ENCODE measurements around the gene NME1. TPM values are rescaled to one million over a fixed set of nuclear protein-coding genes. Genes with fewer than 3 reads are reported as not detected.
A peak's percentile ranks its signal among the peaks of the same experiment; 100 is the strongest.
"Not testable (repeated sequence)": the region's sequence is repeated elsewhere in the genome, so short reads cannot be mapped to it uniquely, and the experiment has no call there.

NME1 gene
- polyA plus RNA-seq, 3 donors from 2014 or later, result 62.8 to 92.8 (median 75.9) TPM

DNA sequence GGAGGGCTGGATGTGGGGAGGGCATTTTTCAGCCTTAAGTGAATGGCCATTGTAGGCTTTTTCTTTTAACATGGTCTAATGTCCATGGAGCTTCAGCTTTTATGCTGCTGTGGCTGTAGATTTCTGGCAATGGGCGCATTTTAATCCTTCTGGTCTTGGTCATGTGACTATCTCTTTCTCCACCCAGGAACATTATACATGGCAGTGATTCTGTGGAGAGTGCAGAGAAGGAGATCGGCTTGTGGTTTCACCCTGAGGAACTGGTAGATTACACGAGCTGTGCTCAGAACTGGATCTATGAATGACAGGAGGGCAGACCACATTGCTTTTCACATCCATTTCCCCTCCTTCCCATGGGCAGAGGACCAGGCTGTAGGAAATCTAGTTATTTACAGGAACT lies 8.2 kb downstream of the NME1 start:
- Mint-ChIP-seq H3K27ac (peak overlapping the region in 1 of 6 donors; percentile 6), H3K36me3 (peaks cover 9 to 20% (median 14%) of the 10 kb centered on the region in 3 donors), H3K27me3 (ENCODE audit: low read depth in 3 of 3) (peaks cover 7 to 9% (median 8%) of the 10 kb centered on the region in 3 donors), H3K9me3 (no peaks in the 10 kb centered on the region), H3K4me3 (no peak overlapping the region), H3K4me1 (peaks cover 10 to 14% of the 10 kb centered on the region in 2 donors)
- DNase-seq, result no peak

DNA sequence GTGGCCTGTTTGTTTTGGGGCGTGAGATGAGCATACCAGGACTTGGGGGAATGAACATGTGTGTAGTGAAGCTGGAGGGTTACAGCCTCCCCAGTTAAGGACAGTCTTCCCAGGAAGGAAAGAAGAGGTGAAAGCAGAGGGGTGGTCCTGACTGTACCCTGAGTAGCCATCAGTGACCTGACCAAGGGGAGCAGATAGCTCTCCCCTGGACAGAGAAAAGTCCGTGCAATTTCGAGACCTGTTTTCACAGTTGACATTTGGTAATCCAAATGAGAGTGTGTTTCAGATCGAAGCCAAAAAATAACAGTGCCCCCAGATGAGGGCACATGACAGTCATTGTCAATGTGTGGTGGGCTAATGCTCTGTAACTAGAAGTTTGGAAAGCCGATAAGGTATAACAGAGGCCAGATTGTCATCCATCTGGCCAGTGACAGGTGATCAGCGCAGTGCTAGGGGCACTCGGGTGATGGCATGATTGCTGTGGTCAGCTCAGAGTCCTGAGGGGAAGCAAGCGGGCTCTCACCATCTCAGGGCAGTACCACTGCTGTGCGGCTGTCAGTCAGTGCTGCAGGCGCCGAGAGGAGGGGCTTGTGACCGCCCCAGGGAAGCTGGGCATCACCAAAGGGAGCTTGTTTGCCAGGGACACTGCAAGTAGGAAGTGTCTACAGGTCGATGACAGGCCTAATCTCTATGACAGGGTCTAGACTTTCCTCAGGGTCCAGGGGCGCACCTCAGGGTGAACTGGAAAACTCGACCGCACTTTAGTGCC lies 11.7 kb downstream of the NME1 start:
- Mint-ChIP-seq H3K27me3 (ENCODE audit: low read depth in 3 of 3) (peaks cover 7 to 11% (median 9%) of the 10 kb centered on the region in 3 donors), H3K27ac (peak overlapping the region; percentile 93 to 99 (median 97)), H3K36me3 (peaks cover 7 to 21% (median 14%) of the 10 kb centered on the region in 3 donors), H3K4me3 (peak overlapping the region; percentile 95 to 99 (median 99)), H3K4me1 (peaks cover 12 to 28% of the 10 kb centered on the region in 2 donors), H3K9me3 (no peaks in the 10 kb centered on the region)
- no peak for DNase-seq

DNA sequence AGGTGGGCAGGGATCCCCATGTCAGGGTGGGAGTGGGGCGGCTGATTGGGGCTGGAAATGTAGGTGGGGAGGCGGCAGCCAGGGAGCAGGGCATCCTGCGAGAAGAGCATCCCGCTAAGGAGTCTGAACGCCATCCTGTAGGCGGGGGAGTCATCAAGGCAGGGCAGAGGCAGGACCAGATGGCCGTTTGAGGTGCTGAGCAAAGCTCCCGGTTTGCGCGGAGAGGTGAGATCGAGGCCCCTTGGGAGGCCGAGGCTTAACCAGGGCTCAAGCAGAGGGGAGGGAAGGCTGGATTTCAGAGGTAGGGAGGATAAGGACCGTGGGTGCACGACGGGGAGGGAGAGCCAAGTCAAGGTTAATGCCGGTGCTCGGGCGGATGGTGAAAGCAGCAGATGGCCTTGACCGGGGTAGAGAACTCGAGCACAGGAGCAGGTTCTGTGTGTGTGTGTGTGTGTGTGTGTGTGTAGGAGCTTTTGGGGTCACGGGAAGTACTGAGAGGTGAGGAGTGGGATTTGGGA lies 12.4 kb downstream of the NME1 start:
- Mint-ChIP-seq H3K27ac (peak overlapping the region; percentile 93 to 99 (median 97)), H3K27me3 (ENCODE audit: low read depth in 3 of 3) (peaks cover 7 to 11% (median 9%) of the 10 kb centered on the region in 3 donors), H3K4me1 (peaks cover 12 to 28% of the 10 kb centered on the region in 2 donors), H3K9me3 (no peaks in the 10 kb centered on the region), H3K4me3 (peak overlapping the region; percentile 95 to 99 (median 99)), H3K36me3 (peaks cover 5 to 18% (median 11%) of the 10 kb centered on the region in 3 donors)
- no peak for DNase-seq

DNA sequence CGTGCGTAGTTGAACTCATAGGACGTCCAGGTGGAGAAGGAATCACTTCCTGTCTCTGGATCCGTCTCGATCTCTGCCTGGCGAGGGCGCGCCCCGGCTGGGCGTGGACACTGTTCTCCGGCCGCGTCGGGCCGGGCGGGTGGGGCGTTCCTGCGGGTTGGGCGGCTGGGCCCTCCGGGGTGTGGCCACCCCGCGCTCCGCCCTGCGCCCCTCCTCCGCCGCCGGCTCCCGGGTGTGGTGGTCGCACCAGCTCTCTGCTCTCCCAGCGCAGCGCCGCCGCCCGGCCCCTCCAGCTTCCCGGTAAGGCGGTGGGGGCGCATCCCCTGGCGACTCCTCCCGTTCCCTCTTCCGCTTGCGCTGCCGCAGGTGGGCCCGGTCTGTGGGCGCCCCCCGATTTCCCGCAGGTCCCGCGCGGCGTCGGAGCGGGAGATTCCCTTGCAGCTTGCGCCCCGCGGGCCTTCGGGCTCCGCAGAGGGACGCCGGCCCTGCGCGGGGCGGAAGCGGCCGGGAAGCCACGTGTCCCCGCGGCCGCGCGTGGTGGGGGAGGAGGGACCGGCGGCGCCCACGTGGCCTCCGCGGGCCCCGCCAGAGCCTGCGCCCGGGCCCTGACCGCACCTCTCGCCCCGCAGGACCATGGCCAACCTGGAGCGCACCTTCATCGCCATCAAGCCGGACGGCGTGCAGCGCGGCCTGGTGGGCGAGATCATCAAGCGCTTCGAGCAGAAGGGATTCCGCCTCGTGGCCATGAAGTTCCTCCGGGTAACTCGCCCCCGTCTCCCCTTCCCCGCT lies 13.0 kb downstream of the NME1 start, which contains the start of gene NME2:
NME2 (plus strand) TSS at position 214 of the 789 bp plus-strand sequence; CDS start at position 634, 420 bp downstream.
- H3K4me1 Mint-ChIP-seq, result peaks cover 12 to 28% of the 10 kb centered on the region in 2 donors
- H3K9me3 Mint-ChIP-seq, result no peaks in the 10 kb centered on the region
- peak within 1 kb of the TSS; percentile 95 to 99 (median 99) for H3K4me3 Mint-ChIP-seq
- peak; percentile 75 for DNase-seq
- peaks cover 7 to 11% (median 9%) of the 10 kb centered on the region in 3 donors for H3K27me3 Mint-ChIP-seq (ENCODE audit: low read depth in 3 of 3)
- peaks cover 9 to 20% (median 10%) of the 10 kb centered on the region in 3 donors for H3K36me3 Mint-ChIP-seq
- H3K27ac Mint-ChIP-seq, result peak within 1 kb of the TSS; percentile 93 to 99 (median 97)

DNA sequence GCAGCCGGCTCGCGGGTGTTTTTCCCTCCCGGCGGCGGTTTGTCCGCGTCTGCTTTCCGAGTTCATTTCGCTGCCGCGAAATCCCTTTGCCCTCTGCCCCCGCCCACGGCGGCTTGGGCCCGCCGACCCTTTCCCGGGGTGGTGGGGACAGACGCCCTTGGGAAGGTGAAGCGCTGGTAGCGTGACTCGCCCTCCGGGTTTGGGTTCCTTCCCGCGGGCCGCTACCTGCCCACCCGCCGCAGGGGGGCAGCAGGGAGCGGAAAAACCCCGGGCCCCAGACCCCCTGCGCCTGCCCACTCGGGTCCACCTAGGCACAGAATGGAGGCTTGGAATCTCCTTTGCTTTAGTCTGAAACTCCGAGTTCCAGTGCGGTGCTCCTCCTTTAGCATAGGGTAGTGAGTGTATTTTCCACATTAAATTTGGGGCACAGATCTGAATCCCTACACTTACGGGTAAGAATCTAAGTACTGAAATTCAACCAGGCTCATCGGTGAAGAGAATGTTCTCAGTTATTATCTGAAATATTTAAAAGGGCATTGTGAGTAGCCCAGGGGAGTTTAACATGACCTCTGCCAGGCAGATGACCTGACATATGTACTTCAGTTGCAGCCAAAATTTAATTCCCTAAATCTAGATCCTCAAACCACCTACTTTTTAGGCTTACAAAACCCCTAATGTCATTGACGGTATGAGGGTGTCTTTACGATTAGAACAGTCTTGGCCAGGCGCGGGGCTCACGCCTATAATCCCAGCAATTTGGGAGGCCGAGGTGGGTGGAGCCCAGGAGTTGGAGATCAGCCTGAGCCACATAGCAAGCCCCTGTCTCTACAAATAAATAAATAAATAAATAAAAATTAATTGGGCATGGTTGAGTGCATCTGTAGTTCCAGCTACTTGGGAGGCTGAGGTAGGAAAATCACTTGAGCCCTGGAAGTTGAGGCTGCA lies 13.9 kb downstream of the NME1 start:
- H3K4me3 Mint-ChIP-seq, result peak overlapping the region; percentile 72 to 83 (median 75)
- peaks cover 7 to 11% (median 9%) of the 10 kb centered on the region in 3 donors for H3K27me3 Mint-ChIP-seq (ENCODE audit: low read depth in 3 of 3)
- peak overlapping the region; percentile 18 to 82 (median 72) for H3K27ac Mint-ChIP-seq

DNA sequence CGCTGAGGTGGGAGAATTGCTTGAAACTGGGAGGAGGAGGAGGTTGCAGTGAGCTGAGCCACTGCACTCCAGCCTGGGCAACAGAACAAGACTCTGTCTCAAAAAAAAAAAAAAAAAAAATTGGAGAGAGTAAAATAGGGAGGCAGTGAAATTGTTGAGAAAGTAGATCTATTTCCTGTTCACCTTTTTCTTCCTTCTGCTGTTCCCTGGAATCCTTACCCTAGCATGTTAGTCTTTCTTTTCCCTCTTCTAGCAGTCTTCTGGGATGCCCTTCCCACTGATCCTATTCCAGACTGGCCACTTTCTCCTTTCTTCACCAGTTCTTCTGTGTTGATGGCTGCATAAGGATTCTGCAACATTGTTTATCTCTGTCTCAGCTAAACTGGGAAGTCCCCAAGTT lies 16.0 kb downstream of the NME1 start:
- no peak for DNase-seq
- peaks cover 12 to 28% of the 10 kb centered on the region in 2 donors for H3K4me1 Mint-ChIP-seq
- H3K9me3 Mint-ChIP-seq, result no peaks in the 10 kb centered on the region
- peak overlapping the region in 2 of 5 donors; percentile 34 to 50 for H3K4me3 Mint-ChIP-seq
- peaks cover 7 to 11% (median 9%) of the 10 kb centered on the region in 3 donors for H3K27me3 Mint-ChIP-seq (ENCODE audit: low read depth in 3 of 3)
- peak overlapping the region in 1 of 6 donors; percentile 10 for H3K27ac Mint-ChIP-seq
- H3K36me3 Mint-ChIP-seq, result peaks cover 9 to 20% (median 10%) of the 10 kb centered on the region in 3 donors

More for the DNA sequence above, 13.9 kb downstream of the NME1 start:
- peaks cover 9 to 17% (median 10%) of the 10 kb centered on the region in 3 donors for H3K36me3 Mint-ChIP-seq
- H3K9me3 Mint-ChIP-seq, result no peaks in the 10 kb centered on the region
- peak; percentile 56 to 58 (median 58) for DNase-seq
- H3K4me1 Mint-ChIP-seq, result peaks cover 12 to 28% of the 10 kb centered on the region in 2 donors

DNA sequence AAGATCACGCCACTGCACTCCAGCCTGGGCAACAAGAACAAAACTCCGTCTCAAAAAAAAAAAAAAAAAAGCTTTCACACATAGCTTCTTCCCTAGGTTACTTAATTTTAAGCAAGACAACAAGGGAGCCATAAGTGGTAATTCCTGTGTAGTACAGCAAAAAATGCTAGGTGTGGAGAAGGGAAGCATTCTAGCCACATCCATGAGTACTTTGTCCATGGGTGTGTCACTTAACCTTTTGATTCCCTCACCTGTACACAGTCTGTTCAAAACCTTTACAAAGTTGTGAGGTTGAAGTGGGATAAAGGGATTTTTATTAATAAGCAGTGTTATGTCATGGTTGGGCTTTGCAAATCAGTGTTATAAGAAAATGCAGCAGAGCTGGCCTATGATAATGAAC lies 17.4 kb downstream of the NME1 start:
- Mint-ChIP-seq H3K4me3 (no peak overlapping the region), H3K27ac (no peak overlapping the region), H3K9me3 (no peaks in the 10 kb centered on the region), H3K4me1 (peaks cover 5 to 19% of the 10 kb centered on the region in 2 donors), H3K27me3 (ENCODE audit: low read depth in 3 of 3) (peaks cover 3 to 6% (median 3%) of the 10 kb centered on the region in 3 donors), H3K36me3 (peaks cover 9 to 20% (median 10%) of the 10 kb centered on the region in 3 donors)
- no peak for DNase-seq

DNA sequence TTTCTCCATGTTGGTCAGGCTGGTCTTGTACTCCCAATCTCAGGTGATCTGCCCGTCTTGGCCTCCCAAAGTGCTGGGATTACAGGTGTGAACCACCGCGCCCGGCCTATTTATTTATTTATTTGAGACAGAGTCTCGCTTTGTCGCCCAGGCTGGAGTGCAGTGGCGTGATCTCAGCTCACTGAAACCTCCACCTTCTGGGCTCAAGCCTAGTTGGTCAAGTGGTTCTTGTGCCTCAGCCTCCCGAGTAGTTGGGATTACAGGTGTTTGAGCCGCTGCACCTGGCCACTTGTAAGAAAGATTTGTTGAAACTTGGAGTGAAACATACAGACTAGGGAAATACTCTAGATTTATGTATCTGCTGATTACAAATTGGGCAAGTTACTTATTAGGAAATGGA lies 18.7 kb downstream of the NME1 start:
- H3K4me1 Mint-ChIP-seq, result peaks cover 2 to 13% of the 10 kb centered on the region in 2 donors
- H3K36me3 Mint-ChIP-seq, result peaks cover 9 to 20% (median 10%) of the 10 kb centered on the region in 3 donors
- not testable (repeated sequence) for H3K4me3 Mint-ChIP-seq; H3K27me3 Mint-ChIP-seq (ENCODE audit: low read depth in 3 of 3); H3K9me3 Mint-ChIP-seq; DNase-seq
- H3K27ac Mint-ChIP-seq, result peak overlapping the region in 2 of 6 donors; percentile 7 to 16

DNA sequence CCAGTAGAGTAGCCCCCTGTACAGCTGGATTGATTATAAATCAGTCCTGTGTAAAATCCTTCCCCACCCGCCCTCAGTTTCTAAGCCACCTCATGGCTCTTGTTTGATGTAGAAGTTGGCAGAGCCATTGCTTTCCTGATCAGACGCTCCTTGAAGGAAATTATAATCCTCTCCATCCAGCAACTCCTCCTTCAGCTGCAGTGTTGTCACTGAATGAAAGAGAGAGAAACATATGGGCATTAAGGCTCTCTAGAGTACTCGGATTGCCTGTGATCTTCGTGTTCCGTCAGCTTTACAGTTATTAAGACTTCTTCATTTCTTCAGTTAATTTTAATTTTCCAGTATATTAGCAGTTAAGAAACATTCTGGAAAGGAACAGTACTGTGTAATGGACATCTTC lies 27.1 kb downstream of the NME1 start:
- Mint-ChIP-seq H3K4me1 (no peaks in the 10 kb centered on the region), H3K9me3 (no peaks in the 10 kb centered on the region), H3K36me3 (peaks cover 0 to 12% (median 4%) of the 10 kb centered on the region in 3 donors), H3K27ac (no peak overlapping the region), H3K4me3 (no peak overlapping the region), H3K27me3 (ENCODE audit: low read depth in 3 of 3) (peaks cover 0 to 1% (median 0%) of the 10 kb centered on the region in 3 donors)
- DNase-seq, result no peak

DNA sequence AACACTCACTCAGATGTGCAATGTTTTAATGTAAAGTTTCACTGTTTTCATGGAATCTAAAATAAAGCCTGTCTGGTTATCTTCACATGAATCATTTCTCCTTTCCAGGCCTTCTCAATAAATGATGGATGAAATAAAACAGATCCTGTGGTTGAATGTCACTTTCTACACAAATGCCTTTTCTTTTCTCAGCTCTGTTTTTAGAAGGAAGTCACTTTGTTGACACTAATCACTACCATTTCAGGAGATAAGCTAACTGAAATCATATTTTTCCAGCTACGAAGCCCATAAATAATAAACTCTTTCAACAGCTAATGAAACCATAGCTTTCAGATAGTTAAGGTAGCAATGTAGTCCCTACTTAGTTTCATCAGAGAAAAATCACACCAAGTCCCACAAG lies 30.8 kb downstream of the NME1 start:
- Mint-ChIP-seq H3K36me3 (peaks cover 0 to 16% (median 4%) of the 10 kb centered on the region in 3 donors), H3K4me3 (no peak overlapping the region), H3K27ac (peak overlapping the region in 1 of 6 donors; percentile 5), H3K27me3 (ENCODE audit: low read depth in 3 of 3) (no peaks in the 10 kb centered on the region), H3K4me1 (no peaks in the 10 kb centered on the region), H3K9me3 (no peaks in the 10 kb centered on the region)
- DNase-seq, result no peak

DNA sequence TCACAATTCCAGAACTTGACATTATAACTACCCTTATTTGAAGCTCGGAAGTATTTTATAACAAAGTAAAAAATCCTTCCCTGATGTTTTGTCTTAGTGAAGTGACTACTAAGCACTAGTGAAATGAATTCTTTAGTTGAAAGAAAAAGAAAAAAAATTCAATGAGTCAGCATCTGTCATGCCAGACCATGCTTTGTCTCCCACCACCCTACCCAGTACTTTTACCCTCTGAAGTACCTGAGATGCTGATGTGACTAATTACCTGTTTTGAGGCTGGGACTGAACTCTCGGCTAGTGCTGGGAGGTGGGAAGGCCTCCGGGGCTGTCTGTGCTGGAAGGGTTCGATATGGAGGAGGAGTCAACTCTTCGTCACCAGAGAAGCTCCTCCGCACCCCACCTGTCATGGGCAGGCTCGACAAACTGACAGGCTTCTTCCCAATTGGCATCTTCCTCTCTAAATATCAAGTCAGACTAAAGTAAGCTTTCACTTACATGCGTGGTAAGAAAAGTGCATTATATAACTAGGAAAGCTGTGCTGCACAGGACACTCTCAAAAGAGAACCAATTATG lies 32.5 kb downstream of the NME1 start:
- DNase-seq, result no peak
- H3K27ac Mint-ChIP-seq, result no peak overlapping the region
- H3K36me3 Mint-ChIP-seq, result peaks cover 1 to 16% (median 11%) of the 10 kb centered on the region in 3 donors
- H3K4me1 Mint-ChIP-seq, result no peaks in the 10 kb centered on the region
- no peaks in the 10 kb centered on the region for H3K9me3 Mint-ChIP-seq
- no peak overlapping the region for H3K4me3 Mint-ChIP-seq
- no peaks in the 10 kb centered on the region for H3K27me3 Mint-ChIP-seq (ENCODE audit: low read depth in 3 of 3)

DNA sequence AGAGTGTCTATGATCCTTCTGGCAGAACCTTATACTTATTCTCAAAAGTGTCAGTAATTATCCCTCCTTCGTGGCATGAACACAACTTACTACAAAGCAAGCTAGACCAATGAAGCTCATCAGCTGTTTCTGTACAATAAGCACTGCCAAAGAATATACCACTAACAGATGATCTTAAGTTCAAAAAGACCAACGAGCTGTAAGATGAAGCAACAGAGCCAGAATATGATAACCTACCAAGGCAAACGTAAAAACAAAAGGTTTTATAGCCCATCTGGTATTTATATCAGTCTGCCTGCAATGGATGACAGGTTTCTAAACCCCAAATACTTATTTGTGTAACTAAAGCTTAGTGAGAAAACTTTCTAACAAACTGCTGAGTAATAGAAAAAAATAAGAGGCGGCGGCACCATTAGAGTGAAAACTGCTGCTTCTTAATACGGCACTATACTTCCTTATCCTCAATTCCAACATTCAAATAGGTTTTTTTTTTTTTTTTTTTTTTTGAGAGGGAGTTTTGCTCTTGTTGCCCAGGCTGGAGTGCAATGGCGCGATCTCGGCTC lies 35.0 kb downstream of the NME1 start:
- no peak for DNase-seq
- Mint-ChIP-seq H3K4me1 (no peaks in the 10 kb centered on the region), H3K4me3 (no peak overlapping the region), H3K36me3 (peaks cover 11 to 21% (median 15%) of the 10 kb centered on the region in 3 donors), H3K27ac (no peak overlapping the region), H3K27me3 (ENCODE audit: low read depth in 3 of 3) (no peaks in the 10 kb centered on the region), H3K9me3 (no peaks in the 10 kb centered on the region)

All from immature natural killer cell (primary cell).